GM21737 (cell line): ENCODE data around the gene WNT9A.

Experiments used
- ATAC-seq: cut with Tn5 transposase; IDR thresholded peaks from one replicate; pipeline ENCODE4 v1.9.1; 2021; ENCODE audit warnings: mild to moderate bottlenecking, moderate library complexity; ENCODE audit not compliant: unreplicated experiment

WNT9A gene

DNA sequence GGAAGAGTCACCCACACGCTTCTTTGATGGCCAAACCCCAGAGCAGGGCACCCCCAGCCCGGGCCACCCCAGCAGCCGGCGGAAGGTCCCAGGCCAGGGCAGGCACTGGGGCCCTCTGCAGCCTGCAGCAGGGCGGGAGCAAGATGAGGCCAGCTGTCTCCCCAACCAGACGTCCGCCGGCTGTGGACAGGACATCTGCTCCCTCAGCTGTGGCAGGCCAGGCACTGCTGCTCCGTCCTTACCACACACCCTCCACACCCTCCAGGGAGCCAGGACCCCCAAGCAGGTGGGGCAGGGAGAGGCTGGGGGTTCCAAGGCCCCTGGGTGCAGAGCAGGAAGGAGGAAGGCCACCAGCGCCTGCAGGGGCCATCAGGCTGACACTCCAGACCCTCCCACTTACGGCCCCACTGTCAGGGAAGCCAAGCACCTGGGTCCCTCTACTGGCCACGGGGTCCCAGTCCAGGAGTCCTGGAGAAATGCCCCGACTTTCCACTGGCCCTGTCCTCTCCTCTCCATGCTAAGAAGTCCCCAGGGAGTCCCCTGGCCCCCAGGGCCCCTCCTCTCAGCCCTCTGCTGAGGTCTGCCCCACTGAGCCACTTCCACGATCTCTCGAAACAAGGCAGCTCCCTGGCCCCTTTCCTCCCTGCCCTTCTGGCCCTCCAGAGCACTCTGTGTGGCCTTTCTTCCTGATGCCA, 5.6 kb downstream of the WNT9A start:
- no peak for ATAC-seq

DNA sequence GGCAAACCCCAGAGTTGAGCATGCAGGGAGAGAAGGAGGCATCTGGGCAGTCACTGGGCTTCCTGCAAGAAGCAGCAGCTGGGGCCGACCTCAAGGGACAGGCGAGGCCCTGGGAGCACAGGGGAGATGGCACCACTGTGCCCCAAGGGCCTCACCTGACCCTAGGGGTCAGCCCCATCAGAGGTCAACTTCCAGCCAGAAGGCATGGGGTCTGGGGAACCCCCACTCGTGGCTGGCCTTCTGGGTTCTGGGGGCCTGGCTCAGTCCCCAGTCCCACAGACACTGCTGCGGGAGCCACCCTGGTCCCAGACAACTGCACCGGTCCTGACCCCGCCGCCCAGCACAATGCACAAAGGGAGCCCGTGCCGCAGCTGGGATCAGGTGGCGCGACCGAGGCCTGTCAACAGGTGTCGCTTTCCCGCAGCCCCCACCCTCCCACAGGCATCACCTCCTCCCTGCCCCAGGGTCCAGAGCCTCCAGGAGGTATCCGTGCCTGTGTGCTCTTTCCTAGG, 6.2 kb downstream of the WNT9A start:
- ATAC-seq, result no peak

DNA sequence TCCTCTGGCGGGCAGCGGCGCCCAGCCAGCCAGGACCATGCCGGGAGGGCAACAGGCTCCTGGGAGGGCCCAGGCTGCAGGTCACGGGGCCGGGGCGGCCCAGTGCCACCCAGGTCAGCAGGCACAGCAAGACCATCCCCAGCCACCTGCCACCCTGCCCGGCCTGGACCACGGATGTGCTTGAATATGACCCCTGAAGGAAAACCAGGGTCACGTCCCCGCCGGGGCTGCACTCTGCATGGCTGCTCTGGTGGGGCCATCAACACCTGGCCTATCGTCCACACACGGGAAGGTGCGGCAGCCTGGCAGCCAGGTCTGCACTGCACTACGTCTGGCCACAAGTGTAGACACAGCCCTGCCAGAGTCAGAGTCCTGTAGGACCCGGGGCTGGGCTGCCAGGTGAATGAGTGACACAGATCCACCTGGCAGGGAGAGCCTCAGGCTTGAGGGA, 6.9 kb downstream of the WNT9A start:
- ATAC-seq, result no peak

DNA sequence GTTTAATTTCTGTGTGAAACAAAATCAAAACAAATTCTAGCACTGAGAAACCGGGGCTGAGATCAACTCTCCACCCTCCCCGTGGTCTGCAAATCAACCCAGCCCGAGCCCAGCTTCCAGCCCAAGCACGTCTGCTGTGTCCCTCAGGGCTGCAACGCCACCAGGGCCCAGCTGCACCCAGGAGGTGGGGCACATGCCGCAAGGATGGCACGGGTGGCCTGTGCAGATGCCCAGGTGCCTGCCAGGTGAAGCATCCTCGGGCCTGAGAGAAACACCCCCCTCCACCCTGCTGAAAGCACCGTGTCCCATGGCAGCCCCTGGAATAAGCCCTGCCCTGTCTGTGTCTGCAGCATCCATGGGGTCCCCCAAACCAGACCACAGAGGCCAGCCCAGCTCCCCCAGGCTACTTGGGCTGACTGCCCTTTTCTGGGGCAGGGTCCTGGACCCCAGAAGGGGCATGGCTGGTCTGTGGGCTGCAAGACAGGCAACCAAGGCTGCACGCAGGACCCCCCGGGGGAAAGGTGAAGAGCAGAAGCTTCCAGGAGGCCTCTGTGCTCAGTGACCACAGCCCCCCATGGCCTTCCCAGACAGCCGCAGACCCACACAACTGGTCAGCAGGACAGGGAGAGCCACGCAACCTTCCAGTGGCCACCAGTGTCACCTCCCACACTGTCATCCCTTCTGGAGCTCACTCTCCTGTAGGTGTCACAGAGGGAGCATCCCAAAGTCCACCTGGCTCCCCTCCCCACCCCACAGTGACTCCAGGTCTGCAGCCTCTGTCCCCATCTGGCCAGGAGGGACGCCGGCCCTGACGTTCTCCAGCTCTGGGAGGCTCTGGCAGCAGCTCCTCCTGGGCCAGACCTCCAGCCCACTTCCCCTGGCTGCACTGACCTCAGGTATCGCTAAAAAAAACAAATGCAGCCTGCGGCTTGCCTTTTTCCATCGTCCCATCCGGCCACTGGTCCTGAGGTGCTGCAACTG, 7.7 kb downstream of the WNT9A start:
- no peak for ATAC-seq

DNA sequence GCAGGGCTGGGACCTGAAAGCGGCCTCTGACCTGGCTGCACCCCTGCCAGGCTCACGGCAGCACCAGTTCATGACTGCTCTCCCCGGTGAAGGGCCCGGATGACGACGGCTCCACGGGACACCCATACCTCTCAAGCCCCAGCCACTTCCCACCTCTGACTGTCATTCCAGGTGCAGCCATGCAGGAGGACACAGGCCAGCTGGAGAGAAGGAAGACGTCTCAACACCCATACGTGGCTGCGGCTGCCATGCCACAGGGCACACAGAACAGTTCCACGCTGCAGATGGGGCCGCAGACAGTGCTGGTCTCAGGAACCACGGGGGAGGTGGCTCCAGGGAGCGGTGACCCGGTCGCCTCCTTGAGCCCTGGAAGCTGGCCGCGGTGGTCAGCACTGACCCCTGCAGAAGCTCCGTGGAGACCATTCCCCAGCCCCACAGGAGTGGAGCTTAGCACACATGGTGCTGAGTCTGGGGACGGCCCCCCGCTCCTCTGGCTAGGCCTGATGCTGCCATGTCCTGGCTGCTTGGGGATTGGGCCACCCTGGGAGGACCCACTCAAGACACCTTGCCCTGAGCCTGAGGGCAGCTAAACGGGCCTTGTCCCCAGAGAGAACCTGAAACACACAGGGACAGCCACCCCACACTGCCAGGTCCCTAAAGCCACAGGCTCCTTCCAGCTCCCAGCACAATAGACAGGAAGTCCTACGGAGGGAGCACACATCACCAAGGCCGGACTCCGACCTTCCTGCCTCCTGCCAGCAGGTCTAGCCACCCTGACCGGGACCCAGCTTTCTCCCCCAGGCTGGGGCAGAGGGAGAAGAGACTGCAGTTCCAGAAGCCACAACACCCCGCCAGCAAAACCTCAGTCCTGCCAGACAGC, 8.6 kb downstream of the WNT9A start:
- no peak for ATAC-seq

DNA sequence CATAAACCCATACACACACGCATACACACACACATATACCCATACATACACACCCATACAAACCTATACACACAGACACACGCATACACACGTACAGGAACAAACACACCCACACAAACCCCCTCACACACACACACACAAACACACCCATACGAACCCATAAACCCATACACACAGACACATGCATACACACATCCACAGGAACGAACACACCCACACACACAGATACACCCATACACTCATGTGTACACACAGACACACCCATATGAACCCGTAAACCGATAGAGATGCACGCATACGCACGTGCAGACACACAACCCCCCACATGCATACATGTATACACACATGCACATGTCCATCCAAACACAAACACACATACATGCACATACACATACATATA, 9.5 kb downstream of the WNT9A start:
- no peak for ATAC-seq

DNA sequence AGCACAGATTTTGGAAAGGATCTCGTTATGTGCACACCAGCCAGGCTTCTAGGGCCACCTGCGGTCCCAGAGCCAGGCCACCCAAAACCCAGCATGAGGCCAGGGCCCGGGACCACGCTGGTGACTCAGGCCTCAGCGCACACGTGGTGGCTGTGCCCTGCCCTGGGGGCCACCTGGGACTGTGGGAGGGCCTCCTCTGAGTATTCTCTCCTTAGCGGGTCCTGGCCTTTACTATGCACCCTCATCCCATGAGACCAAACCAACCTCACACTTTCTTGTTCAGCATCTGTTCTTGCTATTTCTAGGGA, 9.9 kb downstream of the WNT9A start:
- no peak for ATAC-seq

DNA sequence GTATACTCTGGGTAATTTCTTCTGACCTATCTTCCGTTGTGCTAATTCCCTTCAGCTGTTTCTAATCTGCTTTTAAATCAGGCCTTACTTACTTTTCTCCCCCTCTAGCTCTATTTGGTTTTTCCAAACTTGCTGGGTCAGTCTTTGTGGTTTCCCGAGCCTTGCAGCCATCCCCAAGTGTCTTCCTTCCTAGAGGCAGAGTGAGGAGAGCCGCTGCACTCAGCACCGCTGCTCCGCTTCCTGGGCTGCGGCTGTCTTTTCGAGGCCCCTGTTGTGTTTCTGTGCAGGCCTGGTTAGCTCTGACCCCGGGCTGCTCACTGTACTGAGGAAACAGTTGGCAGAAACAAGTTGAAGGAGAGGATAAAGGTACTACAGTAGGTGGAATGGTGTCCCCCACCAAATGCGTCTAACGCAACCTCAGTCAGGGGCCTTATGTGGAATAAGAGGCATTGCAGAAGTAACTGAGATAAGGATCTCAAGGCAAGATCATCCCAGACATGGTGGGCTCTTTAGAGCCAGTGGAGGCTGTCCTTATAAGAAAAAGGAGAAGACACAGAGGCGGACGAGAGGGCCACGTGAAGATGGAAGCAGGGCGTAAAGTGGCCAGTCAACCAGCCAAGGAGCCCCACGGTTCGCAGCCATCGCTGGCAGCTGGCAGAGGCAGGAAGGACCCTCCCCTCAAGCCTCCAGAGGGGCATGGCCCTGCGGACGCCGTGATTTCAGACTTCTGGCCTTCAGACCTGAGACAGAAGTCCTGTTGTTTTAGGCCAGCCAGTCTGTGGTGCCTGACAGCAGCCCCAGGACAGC, 10.5 kb downstream of the WNT9A start:
- no peak for ATAC-seq

DNA sequence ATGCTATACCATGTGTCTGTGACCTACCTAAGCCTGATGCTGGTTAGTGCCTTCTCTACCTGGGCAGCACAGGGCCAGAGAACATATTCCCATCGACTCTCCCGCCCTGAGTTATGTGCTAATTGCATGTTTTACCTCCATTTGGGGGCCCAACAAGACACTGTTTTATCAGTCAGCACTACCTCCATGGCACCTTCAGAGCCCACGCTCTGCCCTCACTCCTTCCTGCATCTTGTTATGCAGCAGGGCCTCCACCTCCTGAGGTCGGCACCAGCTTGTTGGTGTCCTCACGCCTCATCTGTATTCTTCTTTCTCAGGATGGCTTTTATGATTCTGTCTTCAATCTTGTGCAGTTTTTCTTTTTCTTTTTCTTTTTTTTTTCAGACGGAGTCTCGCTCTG, 11.9 kb downstream of the WNT9A start:
- ATAC-seq, result no peak

DNA sequence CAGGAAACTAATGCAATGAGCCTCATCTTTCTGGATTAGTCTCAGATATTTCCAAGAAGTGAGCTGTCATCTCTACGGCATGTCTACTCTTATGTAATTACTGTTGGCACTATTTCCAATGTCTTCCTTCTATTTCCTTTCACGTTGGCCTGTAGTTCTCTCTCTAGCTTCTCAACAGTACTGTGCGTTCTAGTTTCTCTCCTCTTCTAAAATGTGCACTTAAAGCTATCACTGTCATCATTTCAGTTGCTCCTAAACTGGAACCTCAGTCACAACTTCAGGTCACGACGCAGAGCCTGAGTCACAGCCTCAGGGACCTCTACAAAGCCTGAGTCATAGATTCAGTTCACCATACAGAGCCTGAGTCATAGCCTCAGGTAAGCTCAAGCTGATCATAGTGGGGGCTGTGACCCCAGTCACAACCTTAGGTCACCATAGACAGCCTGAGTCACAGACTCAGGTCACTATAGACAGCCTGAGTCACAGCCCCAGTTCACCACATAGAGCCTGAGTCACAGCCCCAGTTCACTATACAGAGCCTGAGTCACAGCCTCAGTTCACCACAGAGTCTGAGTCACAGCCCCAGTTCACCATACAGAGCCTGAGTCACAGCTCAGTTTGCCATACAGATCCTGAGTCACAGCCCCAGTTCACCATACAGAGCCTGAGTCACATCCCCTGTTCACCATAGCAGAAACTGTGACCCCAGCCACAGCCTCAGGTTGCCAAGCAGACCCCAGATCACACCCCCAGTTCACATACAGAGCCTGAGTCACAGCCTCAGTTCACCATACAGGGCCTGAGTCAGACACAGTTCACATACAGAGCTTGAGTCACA, 13.0 kb downstream of the WNT9A start:
- no peak for ATAC-seq

DNA sequence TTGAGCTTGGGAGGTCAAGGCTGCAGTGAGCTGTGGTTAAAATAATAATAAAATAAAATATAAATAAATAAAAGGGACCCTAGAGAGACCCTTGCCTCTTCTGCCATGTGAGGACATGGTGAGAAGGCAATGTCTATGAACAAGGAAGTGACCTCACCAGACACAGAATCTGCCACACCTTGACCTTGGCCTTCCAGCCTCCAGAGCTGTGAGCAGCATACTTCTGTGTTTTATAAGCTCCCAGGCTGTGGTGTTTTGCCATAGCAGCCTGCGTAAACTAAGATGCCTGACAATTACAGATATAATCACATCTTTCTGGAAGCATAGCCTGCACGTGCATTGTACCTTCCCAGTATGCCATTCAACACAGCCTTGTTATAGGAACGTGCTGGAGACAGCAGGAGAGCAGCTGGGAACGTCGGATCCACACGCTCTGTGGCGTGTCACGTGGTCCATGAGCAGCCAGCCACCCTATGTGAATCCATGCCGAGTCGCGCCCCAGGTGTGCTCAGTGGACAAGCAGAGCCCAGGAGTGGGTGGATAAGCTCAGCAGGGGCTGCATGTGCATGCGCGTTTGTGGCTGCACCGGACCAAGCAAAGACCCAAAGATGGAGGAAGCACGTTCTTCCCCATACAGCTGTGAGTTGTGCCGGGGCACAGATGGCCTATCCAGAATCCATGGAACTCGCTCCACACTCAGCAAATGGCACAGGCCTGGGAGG, 17.8 kb downstream of the WNT9A start:
- no peak for ATAC-seq

DNA sequence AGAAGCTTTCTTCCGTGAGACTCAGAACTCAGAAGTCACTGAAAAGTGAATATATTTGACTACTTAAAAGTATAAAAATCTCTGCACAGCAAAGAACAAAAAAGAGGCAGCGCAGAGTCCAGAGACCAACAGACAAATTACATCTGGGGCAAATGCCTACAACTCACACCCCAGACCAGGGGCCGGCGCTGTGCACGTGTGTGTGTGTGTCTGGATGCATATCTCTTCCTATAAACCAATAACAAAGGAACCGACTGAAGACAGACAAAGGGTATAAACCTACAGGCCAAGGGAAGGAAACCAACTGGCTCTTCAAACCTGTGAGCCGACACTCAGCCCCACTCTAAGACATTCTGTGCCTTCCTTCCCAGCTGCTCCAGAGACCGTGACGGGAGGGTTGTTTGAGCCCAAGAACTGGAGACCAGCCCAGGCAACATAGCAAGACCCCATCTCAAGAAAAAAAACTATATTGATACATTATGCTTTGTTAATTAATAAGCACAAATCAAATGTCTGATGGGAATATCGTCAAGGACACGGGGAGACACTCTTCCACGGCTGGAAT, 18.8 kb downstream of the WNT9A start:
- no peak for ATAC-seq

DNA sequence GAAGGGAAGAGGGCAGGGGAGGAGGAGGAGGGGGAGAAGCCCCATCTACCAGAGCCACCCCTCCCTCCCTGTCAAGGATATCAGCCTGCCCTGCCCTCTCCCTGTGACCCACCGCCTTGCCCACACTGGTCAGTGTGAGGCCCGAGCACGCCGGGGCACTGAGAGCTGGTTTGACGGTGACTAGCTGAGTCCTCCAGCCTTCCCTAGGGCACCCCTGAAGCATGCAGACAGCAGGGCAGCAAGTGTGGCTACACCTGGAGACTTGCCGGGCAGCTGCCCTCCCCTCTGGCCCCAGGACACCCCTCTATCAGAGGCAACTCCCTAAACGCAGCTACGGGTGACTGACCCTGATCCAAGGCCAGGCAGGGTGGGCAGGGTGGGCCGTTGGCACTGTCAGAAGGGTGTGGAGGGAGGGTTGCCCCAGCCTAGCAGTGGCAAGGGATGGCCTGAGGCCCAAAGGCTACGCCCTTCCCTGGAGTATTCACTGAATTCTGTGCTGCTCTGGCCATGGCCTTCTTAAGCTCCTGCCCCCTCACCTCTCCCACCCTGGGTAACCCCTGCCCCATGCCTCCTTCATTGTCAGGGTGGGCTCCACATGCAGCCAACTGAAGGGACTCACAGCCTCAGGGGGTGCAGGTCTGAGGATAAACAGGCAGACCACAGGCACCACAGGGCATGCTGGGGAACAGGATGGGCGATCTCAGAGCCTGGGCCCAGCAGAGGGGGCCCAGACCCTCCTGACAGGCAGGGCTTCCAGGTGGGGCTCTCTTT, 19.6 kb downstream of the WNT9A start:
- no peak for ATAC-seq

DNA sequence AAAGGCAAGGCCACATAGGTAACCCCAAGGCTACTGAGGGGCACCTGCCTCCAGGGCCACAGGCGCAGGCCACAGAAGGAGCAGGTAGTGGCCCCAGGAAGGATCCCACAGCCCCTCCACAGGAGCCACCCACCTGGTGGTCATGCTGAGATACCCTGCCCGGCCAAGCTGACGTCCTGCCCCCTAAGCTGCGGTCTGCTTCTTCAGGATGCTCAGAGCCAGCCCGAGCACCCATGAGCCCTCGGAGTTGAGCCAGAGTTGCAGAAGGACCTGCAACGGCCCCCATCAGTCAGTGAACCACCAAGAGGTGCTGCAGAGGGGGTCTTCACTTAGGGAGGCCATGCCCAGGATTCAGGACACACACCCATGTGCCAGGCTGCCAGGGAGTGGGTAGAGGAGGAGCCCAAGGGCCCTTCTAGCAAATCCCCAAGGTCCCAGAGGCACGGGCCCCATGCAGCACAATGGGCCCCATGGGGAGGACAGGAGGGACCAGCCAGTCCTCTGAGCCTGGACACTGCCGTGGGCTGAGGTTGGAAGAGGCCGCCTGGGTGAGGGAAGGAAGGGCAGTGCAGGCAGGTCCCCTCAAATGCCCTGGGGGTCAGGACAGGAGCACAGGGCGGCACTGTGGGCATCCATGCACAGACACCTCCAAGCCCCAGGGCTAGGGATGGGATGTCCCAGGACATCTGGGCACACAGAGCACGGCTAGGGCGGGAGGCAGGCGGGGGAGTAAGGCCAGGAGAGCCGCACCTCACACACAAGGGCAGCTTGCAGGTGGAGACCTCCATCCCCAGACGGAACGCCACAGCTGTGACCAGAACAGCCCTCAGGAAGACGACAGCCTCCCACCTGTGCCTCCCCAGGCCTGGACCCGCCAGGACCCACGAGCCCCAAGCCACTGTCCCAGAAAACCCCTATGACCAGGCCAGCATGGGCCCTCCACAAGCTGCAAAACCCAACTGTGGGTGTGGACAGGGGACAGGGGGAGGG, 20.5 kb downstream of the WNT9A start:
- ATAC-seq, result no peak

DNA sequence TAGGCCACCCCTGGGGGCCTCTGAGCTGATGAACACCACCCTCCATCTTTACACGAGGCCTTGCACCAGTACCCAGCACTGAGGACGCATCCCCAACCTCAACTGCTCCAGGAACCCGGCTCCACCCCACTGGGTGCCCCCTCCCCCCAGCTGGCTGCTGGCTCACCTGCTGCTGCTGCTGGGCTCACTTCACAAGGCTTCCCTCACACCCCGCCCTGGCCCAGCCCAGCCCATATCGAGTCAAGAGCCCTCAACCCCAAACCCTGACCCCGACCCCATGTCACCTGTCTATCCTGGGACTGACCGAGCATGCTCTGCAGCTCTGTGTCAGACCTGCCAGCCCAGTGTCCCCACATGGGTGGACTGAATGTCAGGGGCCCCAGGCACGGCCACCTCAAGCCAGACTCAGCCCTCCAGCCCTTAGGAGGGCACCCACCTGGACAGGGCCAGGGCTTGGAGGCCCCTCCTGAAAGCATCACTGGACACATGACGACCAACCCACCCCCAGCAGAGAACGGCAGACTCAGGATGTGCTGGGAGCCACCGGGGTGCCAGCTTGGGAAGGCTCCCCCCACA, 21.4 kb downstream of the WNT9A start:
- no peak for ATAC-seq

DNA sequence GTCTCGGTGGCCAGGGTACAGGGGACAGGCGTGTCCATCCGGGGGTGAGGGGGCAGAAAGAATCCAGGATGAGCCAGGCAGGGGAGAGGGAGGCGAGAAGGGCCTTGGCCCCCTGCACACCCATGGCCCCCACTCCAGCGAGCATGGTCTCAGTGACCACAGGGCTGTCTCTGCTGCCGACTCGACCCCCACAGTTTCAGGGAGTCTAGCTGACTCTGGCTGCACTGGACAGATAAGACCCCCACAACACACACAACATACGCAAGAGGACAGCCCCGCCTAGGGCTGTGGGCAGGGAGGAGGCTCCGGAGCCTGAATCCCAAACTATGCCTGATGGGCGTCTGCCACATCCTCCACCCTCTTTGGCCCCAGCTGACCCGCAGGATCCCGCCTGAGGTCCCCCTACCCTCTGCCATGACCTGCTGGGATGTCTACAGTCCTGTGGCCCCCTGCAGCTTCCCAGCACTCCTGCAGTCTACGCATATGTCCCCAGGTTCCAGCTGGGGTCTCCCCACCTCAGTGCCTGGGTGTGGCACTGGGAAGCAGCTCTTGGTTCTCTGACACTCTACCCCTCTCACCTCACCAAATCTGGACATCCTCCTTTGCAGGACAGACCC, 22.0 kb downstream of the WNT9A start:
- no peak for ATAC-seq
